T1000 (cell line): ENCODE data around the gene PTPRN2.
"Not testable (repeated sequence)": the region's sequence is repeated elsewhere in the genome, so short reads cannot be mapped to it uniquely, and the experiment has no call there.

Experiments used
- DNase-seq: peaks from one replicate; lab custom pipeline; 2025; ENCODE audit warnings: mixed read lengths; lab: John Stamatoyannopoulos, UW

Gene PTPRN2

DNA sequence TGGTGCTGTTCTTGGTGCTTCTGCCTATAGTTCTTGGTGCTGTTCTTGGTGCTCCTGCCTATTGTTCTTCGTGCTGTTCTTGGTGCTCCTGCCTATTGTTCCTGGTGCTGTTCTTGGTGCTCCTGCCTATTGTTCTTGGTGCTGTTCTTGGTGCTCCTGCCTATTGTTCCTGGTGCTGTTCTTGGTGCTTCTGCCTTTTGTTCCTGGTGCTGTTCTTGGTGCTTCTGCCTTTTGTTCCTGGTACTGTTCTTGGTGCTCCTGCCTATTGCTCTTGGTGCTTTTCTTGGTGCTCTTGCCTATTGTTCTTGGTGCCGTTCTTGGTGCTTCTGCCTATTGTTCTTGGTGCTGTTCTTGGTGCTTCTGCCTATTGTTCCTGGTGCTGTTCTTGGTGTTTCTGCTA, 71.1 kb downstream of the PTPRN2 start:
- DNase-seq: no peak

DNA sequence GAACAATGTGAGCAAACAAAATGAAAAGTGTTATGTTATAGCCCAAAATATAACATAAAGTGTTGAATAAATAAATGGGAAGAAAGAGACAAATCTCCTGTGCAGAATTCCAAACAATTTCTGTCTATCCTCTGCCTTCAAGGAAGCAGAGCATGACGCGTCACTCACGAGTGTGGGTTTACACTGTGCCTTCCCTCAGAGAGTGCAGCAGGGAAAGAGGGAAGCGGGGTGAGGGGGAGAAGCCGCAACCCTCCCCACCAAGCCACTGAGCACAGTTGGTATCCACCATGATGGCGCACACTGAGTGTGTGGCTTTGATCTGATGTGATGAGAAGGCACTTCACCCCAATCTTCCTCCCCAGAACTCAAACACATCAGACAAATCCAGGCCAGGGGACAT, 74.8 kb downstream of the PTPRN2 start:
- no peak for DNase-seq

- DNase-seq: no peak
These were observed 75.6 kb downstream of the PTPRN2 start for GRCh38 chr7:158512042-158512441.

GRCh38 chr7:158508802-158509385, 78.7 kb downstream of the PTPRN2 start:
- no peak for DNase-seq

DNA sequence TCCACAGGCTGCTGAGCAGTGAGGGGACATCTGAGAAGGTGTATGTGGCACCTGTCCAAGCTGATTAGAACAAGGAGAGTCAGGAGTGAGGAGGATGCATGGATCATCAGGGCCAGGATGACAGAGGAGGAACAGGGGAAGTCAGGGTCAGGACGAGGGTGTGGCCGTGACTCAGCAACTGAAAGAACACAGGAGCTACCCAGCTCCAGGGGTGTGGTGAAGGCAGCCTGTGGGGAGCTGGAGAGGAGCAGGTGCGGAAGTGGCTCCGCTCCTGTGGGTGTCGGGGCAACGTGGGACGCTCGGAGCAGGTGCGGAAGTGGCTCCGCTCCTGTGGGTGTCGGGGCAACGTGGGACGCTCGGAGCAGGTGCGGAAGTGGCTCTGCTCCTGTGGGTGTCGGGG, 79.3 kb downstream of the PTPRN2 start:
- DNase-seq: not testable (repeated sequence)

DNA sequence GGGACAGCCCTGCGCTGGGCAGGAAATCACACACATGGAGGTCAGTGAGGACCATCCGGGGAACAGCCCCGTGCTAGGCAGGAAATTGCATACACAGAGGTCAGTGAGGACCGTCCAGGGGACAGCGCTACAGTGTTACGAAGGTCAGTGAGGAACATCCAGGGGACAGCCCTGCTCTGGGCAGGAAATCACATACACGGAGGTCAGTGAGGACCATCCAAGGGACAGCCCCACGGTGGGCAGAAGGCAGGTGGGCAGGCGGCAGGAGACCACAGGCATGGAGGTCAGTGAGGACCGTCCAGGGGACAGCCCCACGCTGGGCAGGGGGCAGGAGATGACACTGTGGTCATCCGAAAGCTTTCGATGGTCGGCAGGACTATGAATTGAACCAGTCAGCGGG, 79.7 kb downstream of the PTPRN2 start:
- no peak for DNase-seq

- DNase-seq: not testable (repeated sequence)
These were observed 80.4 kb downstream of the PTPRN2 start for GRCh38 chr7:158507175-158507574.

- no peak for DNase-seq
These were observed 81.0 kb downstream of the PTPRN2 start for GRCh38 chr7:158506626-158507025.

- no peak for DNase-seq
These were observed 81.9 kb downstream of the PTPRN2 start for GRCh38 chr7:158505683-158506082.

DNA sequence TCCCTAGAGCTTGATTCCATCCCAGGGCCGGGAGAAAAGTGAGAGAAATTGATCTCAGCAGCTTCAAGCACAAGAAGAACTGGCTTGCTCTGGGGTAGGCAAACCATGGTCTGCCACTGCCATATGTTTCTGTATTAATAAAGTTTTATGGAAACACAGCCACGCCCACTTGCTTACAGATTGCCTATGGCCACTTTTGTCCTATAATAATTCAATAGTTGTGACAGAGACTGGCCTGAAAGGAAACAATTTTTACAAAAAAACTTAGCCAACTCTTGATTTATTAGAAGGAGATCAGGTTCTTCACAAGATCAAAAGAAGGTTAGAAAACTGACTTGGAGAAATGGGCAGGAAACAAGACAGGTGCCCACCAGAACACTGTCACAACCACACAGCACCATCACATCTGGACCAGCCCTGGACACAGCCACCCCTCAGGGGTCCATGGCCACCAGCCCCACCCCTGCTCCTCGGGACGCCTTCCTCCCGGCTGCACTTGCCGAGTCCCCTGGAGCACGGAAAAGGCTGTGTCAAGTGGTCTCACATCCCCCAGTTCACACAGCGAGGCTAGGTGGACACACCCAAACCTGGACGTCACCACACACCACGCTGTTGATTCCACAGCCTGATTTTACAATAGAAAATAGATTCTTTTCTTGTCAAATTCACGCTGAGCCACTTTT, 85.4 kb downstream of the PTPRN2 start:
- DNase-seq: no peak

- no peak for DNase-seq
These were observed 86.1 kb downstream of the PTPRN2 start for GRCh38 chr7:158501393-158502067.

DNA sequence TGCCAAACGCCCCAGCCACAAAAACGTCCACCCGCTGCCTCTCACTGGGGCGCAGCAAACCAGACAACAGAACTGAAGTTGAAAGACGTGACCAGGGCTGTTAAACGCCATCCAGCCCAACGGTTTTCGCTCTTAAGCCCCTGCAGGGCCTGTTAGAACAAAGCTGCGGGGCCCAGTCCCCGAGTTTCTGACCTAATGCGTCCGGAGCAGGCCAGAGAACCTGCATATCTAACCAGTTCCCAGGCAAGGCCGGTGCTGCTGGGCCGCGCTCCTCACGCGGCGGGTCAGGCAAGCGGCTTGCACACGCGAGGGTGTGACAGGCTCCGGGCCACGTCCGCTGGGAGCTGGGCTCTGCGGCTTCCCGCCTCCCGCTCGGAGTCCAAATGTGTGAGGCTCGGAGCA, 87.0 kb downstream of the PTPRN2 start:
- no peak for DNase-seq

DNA sequence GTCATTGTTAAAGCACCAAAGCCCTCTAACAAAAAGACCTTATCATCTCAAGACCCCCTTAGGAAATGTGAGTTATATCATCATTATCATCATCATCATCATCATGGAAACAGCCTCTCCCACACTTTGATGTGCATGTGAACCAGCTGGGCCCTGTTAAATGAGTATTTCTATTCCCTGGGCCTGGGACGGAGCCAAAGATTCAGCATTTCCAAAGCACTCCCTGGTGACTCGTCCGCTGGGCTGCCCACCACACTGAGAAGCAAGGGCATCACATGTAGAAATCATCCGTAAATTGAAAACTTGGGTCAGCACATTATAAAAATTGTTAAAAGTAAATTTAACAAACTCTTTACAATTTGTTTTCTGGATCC, 88.6 kb downstream of the PTPRN2 start:
- no peak for DNase-seq

- no peak for DNase-seq
These were observed 89.1 kb downstream of the PTPRN2 start for GRCh38 chr7:158498443-158499081.

DNA sequence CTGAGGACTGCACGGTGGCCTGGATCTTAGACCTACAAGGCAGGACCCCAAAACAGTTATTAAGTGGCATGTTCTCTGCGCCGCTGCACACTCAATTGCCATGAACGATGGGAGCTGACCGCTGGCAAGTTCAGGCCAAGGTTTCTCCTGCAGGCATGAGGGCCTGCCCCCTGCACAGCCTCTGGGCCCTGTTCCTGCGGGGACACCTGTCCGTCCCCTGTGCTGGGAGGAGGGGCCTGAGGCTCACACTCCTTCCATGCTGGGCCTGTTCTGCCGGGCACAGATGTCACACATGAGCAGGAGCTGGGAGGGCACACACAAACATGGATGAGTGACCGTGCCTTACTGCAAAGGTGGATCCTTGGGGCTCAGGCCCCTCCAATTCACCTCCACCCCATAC, 90.0 kb downstream of the PTPRN2 start:
- no peak for DNase-seq

DNA sequence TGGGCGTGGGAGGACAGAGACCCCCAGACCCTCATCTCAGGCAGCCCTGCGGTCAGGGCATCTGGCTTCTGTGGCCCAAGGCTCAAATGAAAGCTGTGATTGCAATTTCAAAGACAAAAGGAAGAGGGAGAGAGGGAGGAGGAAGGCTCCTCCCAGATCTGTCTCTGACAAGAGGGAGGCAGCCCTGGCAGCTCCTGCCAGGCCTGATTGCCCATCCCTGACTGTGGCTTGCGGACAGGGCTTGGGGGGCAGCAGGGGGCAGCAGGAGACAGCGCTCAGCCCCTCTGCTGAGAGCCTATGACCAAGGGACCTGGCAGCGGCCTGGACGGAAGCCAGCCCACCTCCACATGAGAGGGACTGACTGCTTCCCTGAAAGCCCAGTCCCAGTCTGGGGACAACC, 91.8 kb downstream of the PTPRN2 start:
- no peak for DNase-seq

- no peak for DNase-seq
These were observed 92.4 kb downstream of the PTPRN2 start for GRCh38 chr7:158495216-158495615.

- no peak for DNase-seq
These were observed 93.0 kb downstream of the PTPRN2 start for GRCh38 chr7:158494643-158495042.

DNA sequence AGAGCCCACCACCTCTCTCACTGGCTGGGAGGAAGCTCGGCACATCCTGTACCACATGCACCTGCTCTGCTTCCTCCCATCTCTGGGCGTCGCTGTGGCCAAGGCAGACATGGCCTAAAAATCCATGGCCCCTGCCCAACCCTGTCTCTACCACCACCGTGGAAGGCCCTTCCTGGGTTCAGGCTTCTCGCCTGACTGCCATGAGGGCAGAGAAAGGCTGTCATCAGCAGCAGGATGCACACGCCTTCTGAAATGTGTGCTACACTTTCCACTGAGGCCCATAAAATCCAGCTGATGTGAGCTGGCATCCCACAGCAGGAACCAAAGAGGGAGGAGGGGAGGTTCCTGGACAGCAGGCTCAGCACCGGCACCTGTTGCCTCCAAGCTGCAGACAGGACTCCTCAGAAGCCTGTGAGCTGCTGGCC, 93.4 kb downstream of the PTPRN2 start:
- DNase-seq: no peak

DNA sequence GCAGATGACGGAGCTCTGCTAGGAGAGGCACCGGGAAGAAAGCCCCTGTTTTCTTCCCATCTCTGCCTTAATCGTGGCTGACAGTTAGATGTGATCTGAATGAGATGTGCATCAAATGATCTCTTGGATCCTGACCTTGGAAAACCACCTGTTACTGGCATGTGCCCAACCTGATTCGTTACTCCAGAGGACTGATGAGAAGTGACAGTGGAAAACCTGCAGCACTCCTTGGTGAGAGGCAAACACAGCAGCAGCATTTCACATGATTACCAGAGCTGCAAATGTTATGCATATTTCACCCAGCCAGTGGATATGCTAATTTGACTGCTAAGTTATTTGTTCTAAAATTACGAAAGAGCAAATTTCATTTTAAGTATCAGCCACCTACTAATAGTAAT, 95.3 kb downstream of the PTPRN2 start:
- no peak for DNase-seq

DNA sequence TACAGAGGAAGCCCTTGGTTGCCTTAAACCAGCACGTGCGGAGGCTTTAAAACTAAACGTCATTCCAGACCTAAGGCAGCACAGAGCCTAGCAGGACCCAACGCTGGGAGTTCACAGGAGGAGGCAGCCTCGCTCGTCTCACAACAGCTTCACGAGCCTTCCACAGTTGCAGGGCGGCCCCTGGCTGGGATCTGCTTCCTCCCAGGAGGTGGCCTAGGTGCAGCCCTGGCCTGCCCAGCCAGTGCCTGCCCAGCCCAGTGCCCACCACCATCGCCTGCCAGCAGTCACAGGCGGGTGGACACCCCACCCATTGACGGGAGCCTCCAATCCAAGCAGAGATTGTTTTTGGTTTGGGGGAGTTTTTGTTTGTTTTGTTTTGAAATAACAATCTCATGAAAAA, 96.5 kb downstream of the PTPRN2 start:
- no peak for DNase-seq

- DNase-seq: no peak
These were observed 97.3 kb downstream of the PTPRN2 start for GRCh38 chr7:158490171-158490782.
